Activated effector memory CD4-positive, alpha-beta T cell treated with Interleukin-2 at 50 U/mL for 16 hours (primary cell): Measurements from ENCODE around the gene NFIA.

ENCODE experiments used
- DNase-seq: peaks from one replicate; pipeline ENCODE4 v3.0.0-alpha.2; 2020

NFIA gene

DNA sequence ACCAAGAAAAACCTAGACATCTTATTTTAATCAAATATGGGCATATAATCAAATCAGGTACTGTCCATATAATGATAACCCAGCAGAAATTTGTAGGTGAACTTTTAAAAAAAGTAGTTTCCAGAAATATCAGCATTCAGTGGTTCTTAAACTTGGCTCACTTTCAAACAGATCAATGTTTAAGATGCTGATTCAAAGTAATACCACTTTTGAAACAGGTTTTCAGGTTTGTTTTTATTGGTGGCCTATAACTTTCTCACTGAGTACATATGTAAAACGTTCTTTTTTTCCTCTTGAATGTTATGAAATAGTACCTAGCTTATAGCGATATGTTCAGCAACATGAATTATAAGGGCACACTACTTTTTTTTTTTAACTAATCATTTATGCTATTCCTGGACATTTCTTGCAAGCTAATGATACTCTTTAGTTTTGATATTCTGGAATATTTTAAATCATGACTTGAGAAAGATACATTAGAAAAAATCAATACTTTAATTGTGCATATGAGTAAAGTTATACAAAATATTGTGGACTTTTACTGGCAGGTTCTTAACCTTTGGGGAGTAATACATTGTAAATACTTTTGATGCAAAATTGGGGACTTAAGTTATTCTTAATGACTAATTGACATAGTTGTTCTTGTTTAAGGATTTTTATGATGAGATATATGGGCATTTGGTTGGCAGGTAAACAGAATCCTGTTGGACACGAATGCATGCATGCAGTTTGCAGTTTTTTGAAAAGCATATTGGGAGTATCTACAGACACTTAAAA, 3.0 kb downstream of the NFIA start:
- DNase-seq = no peak

DNA sequence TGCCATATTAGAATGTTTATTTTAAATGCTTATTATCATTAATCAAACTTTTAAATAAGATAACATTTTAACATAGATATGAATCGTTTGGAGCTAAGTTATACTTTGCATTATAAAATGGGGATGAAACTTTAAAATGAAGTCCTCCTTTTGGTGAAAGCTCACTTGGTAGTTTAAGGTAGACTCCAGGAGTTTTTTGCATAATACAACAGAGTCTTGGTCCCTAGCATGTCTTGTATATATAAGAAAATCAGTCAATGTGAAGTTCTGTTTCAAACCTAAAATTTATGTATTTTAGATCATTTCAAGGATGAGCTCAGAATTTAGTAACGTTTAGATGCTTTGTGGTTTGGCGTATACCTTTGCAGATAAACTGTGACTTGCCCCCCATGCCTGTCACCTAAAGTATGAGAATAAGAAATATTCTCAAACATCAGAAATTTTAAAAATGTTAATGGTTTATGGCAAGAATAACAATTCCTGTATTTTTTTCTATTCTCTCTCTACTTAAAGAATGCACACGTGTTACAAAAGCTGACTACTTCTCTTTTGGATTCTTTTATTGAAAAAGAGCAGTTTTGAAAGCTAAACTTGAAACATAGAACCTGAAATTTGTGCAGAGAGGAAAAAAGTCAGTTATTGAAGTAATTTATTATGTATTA, 3.8 kb downstream of the NFIA start:
- DNase-seq = no peak

DNA sequence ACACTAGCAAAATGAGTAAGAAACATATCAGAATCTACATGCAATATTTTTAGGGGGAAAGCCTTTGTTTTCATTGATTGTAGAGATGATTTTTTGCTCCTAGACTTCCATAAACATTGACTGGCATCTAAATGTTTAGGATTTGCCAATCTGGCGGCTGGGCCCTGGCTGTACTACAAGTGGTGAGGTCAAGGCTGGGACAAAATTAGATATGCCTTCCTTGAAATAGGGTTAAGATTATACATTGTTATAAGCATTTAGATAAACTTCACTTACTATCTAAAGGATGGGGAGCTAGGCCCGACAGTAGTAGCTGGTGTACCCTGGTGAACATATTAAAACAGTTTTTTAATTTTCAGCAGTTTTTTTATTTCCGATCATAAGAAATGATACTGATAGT, 5.2 kb downstream of the NFIA start:
- DNase-seq = no peak

DNA sequence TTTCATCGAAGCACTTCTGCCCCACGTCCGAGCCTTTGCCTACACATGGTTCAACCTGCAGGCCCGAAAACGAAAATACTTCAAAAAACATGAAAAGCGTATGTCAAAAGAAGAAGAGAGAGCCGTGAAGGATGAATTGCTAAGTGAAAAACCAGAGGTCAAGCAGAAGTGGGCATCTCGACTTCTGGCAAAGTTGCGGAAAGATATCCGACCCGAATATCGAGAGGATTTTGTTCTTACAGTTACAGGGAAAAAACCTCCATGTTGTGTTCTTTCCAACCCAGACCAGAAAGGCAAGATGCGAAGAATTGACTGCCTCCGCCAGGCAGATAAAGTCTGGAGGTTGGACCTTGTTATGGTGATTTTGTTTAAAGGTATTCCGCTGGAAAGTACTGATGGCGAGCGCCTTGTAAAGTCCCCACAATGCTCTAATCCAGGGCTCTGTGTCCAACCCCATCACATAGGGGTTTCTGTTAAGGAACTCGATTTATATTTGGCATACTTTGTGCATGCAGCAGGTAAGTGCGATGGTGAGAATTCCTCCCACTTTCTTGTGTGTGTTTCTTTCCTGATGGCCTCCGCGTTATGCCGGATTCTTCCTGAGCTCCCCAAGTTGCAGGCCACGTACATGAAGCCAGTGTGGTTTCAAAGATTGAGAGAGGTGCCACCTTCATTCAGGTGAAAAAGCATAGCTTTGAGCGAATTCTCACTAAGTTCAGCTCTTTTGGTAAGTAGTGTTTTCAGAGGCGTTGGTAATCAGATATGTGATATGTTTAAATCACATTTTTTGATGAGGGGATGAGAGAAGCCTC, 6.0 kb downstream of the NFIA start:
- DNase-seq = no peak

DNA sequence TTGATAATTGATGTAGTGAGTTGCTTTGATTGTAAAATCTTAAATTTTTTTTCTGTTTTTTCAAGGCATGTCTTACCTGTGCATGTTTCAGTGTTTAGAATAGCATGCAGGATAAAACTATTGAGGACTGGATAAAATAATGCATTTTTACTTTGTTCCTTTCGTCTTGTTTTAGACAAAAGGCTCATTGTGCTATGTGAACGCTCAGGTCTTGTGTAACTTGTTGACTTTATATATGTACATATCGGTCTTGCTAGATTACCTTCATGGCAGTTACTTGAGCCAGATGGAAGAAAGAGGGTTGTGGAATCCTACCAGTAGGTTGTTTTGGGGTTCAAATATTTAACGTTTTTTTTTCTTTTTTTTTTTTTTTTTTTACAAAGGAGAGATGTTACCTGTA, 7.0 kb downstream of the NFIA start:
- no peak for DNase-seq

DNA sequence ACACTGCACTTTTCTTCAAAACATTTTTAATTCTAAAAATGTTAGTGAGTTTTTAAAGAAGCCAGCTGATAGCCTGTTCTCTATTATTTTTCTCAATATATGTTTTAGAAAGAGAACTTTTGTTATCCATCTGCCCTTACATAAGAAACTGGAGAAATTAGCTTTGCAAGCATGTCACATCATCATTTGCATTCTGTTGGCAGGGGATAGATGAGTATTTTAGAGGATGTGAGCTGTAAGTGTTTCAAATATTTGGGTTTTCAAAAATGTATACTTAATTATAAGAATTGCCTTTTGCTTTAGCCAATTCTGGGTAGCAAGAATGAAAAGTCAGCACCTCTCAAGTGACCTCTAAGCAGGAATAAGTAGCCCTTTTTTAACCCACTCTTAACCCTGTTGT, 7.4 kb downstream of the NFIA start:
- DNase-seq = no peak

DNA sequence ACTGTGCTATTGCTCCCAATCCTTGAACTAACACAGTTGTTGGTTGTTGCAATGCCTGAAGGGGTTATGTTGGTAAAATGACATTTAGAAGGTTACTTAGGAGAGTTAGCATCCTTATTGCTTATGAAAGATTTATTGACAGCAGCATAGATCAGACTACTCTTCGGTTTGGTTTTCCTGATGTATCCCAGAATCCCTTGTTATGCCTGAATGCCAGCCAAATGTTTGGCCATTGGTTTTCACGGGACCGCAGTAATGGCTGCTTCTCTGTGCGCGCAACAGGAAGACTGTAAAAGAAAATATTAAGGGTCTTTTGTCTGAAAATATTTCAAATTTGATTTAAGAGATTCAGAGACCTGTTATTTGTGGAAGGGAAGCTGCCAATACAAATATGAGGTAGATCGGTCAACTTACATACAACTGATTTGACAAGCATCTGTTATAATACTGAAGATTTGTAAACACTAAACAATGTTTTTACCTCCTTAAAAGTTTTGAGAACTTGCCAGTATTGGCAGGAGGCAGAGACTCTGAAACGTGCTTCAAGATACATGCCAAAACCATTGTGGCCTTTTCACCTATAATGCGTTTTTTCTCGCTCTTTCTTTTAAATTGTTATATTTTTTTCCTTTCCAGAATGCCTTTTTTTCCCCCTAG, 8.3 kb downstream of the NFIA start:
- DNase-seq = no peak

DNA sequence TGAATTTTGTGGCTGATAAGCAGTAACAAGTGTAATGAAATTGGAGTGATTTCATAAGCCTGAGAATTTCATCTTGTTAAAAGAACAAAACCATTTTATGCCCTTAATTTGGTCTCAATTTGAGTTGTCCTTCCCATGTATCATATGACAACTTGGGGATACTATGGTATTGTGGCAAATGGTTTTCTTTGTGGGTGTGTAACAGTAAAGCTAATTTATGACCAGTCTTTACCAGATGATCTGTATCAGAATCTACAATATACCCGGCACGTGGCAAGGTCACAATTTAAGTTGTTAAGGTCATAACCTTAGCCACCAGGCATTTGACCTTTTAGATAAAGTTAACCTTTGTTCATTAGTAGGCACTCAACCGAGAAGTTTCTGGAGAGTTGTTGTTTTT, 9.1 kb downstream of the NFIA start:
- no peak for DNase-seq

DNA sequence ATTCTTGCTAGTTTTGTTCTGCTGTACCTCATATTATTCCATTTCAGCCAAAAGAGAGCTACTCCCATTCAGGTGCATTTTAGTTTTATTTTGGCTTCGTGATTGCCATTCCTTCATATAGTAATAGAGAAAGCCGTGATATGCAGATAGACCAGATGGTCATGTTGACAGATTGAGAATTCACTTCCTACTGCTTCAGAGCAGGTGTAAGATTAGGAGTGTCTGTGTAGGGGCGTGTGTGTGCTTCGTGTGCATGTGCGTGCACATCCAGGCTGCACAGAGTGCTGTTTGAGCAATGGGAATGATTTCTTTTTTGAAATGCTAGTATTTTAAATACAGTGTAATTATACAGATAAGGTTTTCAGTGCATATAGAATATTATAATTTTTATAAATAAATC, 10.3 kb downstream of the NFIA start:
- DNase-seq = no peak

DNA sequence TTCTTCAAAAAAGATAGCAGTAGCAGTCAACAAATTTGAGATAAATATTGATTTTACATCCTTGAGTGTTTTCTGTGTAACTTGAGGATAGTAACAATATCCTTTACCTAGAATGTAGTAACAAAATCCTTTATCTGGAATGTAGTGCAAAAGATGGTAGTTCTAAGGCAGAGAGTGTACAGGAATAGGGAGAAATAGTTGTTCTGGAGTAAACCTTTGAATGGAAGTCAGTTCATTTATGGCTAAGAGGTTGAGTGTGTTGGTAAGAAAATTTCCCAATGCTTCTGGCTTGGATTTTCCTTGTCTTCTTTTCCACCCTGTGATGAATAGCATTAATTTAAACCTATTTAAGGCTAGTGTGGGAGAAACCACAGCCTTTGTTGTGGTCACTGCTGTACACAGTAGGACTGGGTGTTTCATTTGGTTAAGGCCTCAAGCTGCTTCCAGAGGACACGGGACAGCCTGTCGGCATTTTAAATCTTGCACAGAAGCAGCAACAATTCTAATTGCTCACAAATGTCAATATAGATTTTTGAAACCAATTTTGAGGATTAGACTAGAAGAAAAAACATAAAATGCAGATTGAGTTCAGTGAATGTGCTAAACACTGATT, 11.3 kb downstream of the NFIA start:
- no peak for DNase-seq

DNA sequence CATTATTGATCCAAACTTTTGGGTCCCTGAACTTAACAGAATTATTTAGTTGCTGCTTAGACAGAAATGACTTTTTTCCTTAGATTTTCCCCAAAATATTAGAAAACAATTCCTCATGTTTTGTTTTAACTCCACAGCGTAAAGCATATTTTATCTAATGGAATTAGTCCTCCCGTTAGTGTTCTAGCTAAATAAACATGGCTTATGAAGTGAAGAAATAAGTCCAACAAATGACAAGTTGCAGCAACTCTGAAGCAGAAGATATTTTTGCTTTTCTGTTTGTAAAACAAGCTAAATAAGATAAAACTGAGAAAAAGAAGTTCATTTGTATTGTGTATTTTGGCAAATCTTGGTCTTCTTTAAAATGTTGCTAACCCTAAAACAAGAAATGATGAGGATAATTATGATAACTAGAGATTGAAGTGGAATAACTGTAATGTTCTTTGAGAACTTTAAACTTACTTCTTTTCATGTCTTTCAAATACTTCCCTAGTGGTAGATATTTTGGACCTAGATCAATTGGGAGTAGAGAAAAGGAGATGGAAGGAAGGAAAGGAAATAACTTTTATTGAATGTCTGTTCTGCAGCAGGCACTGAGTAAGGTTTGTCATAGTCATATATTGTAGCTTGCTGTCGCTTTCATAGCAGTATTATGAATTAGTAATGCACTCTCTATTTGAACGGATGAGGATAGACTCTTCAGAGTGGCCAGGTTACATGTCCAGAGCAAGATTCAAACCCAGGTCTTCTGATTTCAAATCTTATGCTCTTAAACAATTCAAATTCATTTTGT, 12.5 kb downstream of the NFIA start:
- DNase-seq = no peak

DNA sequence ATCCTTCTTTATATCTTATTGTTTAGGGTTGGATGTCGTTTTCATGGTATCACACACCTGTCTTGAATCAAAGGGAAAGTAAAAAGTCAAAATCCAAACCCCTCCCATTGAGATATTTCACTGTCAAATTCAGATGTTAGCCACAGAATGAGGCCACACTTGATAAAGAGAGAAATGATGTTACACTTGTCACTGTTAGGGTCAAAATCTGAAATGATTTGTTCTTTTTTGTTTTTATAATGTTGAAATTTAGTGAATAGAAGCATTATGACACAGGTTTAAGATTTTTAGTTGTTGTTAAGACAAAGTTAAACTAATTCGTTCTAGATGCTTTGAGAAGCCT, 13.1 kb downstream of the NFIA start:
- no peak for DNase-seq

DNA sequence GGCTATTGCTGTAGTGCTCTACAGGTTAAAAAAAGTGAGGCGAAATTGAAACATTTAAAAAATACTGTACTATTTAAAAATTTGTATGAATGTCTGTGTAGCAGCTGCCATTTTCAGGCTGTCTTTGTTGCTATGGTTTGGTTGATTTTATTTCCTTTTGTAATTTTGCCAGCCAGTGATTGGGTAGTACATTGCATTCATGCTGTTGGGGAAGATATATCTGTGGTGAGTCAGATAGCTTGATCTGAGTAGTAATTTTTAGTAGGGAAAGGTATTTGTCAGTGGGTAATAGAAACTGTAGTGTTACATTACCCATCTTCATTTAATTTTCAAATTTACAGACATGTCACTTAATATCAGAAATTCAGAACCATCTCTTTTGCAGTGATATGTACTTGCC, 15.0 kb downstream of the NFIA start:
- DNase-seq = no peak

DNA sequence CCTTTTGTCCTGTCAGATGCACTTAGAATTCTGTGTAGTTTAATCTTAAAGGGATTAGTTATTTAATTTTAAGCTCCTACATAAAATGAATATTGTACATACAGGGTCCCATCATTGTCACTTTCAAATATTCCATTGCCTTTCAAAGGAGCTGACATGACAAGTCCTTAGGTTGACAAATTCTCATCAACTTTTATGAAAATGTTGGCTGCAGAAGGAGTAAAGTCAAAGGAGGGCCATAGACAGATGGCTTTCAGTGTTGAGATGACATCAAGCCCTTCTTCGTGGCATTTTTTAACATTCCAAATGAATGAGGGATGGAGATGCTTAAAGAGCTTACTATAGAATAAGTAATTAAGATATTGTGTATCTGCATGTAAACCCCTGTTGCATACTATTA, 15.4 kb downstream of the NFIA start:
- no peak for DNase-seq

DNA sequence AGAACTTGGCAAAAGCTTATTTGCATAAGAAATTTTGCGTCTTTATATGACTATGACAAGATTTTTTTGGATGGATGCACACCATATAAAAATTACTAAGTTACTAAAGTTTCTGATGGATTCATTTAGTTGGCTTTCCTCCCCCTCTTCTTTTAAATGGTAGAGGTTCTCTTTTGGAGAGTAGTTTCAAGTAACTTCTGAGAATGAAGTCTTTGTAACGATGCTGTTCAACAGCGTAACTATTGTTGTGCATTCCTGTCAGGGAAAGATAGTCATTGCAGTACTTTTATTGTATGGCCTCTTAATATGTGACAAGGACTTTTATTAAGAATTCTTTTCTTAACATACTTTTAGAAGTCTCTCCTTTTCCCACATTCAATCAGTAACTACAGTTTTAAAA, 16.0 kb downstream of the NFIA start:
- no peak for DNase-seq

DNA sequence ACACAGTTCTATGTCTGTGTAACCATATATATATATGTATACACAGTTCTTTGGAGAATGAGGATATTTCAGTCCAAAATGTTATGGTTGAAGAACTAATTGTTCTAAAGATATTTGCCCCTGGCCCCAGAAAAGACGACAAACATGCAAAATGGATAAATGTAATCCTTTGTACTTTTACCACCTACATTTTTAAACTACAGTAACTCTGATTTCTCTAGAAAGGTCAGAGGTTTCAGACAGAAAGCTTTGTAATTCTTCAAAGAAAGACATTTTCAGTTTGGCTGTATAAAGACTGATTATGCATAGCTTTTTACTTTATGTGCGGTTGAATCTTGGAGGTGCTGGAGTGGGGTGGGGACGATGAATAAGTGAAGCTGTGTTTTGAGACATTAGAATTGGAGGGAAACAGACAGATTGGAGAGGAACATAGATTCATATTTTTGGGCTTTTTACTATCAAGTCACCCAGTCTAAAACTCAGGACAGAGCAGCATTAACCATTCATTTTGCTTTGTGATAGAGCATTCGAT, 16.6 kb downstream of the NFIA start:
- no peak for DNase-seq

DNA sequence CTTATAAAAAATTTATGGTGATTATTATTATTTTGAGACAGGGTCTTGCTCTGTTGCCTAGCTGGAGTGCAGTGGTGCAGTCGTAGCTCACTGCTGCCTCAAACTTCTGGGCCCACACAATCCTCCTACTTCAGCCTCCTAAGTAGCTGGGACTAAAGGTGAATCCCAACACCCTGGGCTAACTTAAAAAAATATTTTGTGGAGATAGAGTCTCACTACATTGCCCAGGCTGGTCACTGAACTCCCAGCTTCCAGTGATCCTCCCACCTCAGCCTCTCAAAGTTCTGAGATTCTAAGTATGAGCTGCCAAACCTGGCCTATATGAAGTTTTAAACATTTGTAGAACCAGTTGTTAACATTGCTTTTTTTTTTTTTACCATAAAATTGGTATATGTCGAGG, 18.2 kb downstream of the NFIA start:
- no peak for DNase-seq

DNA sequence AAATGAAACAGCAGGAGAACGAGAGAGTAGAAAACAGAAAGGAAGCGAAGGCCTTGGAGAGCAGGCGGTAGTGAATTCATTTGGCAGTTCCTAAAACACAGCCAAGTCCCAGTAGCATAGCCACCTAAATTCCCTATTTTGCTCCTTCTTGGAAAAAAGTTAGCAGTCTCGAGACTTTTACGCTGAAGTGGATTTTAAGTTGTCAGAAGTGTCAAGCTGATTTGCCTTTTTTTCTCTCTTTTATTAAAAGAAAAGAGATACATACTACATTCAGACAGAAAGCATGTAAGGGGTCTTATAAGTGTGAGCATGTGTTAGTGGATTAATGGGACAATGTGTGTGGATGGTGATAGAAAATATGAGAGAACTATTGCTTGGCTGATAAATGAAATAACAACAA, 19.2 kb downstream of the NFIA start:
- no peak for DNase-seq

DNA sequence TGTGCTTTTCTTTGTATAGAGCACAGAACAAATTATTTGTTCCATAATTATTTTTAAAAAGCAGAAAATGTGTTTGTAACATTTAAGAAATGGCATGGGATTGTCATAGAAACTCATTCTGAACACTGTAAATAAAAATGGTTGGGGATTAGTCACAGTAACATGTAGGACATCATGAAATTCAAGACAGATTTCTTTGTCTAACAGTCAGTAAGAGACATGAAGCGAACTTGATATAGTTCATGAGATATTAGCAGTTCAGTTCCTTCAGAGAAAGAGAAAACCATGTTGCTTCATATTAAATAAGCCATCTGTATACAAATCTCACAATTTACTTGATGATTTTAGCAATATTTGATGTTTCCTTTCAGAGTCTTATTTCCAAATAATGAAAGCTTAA, 19.7 kb downstream of the NFIA start:
- no peak for DNase-seq

DNA sequence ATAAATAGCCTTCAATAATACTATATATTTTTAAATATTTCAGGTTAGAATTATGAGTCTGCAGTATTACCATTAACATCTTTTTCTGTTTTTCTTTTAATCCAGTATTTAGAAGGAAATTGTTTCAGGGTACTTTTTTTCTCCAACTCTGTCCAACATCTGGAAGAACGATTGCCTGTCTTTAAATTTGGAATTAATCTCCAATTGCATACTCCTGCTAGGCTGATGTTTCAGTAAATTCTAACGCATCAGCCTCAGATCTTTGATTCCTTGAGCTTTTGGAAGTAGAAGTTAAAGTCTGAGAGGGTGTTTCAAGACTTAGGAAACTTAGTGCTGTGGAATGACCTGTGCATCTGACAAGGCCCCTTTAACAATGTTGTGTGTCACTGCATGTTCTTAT, 20.3 kb downstream of the NFIA start:
- no peak for DNase-seq

DNA sequence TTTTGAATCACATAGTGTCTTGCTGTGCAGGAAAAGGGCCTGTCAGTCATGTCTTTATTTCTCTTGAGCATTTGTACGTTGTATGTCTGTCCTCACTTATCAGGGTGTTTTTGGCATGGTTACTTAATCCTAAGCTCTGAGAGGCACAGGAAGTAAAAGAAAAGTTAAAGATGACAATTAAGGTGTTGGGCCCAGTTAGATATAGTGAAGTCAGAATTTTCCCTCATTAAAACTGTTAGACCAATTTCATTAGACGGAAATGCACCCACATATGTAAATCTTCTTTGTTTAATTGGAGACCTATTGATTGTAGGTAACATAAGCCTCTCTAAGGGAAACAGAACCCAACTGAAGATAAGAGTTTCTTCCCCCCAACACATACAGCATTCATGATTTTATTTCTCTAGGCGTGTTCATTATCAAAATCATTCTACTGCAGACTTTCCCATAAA, 21.9 kb downstream of the NFIA start:
- DNase-seq = no peak

DNA sequence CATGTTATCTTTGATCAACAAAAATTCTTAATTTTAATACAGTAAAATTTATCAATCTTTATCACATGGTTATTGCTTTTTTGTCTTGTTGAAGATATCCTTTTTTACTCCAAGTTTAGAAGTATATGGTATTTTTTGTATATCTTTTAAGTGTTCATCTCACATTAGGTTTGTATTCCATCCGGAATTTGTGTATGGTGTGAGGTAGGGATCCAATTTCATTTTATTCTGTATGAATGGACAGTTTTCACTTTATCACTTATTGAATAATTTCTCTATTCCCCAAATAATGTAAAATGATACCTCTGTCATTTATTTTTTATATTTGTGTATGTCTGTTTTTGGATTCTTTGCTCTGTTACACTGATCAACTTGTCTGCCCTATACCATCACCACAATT, 25.3 kb downstream of the NFIA start:
- DNase-seq = no peak
